NCI-H1105 (cell line): ENCODE results near the gene RMND1.
"Not testable (repeated sequence)": the region's sequence is repeated elsewhere in the genome, so short reads cannot be mapped to it uniquely, and the experiment has no call there.

Experiments
- DNase-seq: peaks from one replicate; lab custom pipeline; 2025; lab: John Stamatoyannopoulos, UW

The RMND1 gene, protein sequence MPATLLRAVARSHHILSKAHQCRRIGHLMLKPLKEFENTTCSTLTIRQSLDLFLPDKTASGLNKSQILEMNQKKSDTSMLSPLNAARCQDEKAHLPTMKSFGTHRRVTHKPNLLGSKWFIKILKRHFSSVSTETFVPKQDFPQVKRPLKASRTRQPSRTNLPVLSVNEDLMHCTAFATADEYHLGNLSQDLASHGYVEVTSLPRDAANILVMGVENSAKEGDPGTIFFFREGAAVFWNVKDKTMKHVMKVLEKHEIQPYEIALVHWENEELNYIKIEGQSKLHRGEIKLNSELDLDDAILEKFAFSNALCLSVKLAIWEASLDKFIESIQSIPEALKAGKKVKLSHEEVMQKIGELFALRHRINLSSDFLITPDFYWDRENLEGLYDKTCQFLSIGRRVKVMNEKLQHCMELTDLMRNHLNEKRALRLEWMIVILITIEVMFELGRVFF

DNA sequence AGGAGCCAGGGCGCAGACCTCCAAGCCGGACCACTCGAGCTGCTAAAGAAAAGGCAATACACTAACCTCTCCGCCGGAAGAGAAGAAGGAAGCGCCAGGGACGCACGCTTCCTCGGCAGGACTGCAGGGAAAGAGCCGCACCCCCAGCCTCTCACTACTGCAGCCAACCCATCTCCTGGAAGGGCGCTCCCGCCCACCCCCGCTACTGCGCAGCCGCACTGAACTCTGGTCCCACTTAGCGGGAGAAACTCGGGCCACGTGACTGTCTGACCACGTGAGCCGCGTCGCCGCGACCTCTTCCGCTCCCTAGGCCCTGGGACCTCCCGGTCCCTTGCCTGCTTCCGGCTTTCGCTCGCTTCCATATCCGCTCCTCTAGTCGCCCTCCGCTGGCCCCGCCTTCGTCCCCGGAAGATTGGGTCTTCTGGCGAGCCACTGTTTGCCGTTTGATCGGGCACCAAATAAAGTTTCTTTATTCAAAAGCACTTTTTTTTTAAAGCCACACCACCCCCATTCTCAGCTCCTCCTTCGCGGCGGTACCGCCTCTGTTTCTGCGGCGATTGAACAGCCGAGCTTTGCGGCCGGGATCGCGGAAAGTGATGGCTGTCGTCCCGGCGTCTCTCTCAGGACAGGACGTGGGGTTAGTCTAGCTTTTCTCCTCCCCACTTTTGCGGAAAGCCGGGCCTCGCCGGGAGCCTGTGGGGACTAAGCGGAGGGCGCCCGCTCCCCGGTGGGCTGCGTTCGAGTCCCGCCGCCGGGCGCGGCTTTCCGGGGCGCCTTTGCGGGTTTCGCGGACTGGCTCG, at the start of gene RMND1:
Gene RMND1 (minus strand): TSS at position 177 of the 800 bp plus-strand sequence. CDS start 6,315 bp downstream, outside the sequence.
- peak; percentile 99 for DNase-seq

DNA sequence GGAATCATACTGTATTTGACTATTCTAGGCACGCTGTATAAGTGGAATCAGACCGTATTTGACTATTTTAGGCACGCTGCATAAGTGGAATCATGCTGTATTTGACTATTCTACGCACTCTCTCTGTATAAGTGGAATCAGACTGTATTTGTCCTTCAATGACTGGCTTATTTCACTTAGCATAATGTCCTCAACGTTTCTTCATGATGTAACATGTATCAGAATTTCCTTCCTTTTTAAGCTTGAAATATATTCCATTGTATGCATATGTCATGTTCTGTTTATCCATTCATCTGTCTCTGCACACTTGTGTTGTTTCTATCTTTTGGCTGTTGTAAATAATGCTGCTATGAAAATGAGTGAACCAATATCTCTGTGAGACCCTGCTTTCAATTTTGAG, 47.6 kb upstream of the RMND1 start:
- no peak for DNase-seq

DNA sequence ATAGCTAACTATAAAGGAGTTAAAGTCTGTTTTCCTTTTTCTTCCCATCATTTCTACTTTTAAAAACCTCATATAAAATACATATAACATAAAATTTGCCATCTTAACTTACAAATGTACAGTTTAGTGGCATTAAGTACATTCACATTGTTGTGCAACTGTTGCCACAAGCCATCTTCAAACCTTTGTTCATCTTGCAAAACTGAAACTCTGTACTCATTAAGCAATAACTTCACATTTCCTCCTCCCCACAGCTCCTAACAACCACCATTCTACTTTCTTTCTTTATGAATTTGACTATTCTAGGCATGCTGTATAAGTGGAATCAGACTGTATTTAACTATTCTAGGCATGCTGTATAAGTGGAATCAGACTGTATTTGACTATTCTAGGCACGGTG, 46.4 kb upstream of the RMND1 start:
- DNase-seq: no peak

DNA sequence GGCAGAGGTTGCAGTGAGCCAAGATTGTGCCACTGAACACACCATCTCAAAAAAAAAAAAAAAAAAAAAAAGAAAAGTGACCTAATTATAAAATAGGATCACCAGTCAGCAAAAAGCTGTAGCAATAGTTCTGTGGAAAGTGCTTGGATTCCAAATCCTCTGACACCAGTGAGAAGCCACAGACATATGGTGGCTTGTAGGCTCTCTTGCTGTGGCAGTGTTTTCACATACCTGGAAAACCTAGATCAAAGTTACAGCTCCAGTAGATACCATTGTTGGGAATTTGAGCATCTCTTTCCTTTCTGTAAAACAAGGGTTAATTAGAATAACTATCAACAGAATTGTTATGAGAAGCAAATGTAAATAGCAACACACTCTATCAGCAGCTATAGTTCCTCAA, 46.0 kb upstream of the RMND1 start:
- DNase-seq: no peak

DNA sequence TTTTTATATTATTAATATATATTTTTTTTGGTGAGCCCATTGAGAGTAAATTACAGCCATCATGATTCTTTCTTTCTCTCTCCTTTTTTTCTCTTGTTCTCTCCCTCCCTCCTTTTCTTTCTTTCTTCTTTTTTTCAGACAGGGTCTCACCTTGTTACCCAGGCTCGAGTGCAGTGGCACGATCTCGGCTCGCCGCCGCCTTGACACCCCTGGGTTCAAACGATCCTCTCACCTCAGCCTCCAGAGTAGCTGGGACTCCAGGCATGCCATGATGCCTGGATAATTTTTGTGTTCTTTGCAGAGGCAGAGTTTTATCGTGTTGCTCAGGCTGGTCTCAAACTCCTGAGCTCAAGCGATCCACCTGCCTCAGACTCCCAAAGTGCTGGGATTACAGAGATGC, 43.5 kb upstream of the RMND1 start:
- no peak for DNase-seq

DNA sequence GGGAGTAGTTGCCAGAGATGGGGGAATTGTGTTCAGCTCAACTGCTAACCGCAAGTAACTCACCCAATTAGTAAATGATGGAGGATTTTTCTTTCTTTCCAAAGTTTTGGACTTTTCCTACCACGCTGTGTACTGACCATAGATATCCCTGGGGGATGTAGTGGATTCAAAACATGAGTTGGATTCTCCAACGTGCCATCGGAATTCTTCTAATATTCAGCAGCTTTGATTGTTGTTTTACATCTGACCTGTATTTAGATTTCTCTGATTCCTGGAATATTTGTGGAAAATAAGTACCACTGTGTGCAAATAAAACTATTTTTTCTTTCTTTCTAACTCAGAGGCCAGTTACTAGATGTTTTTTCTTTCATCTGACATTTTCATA, 43.0 kb upstream of the RMND1 start:
- no peak for DNase-seq

DNA sequence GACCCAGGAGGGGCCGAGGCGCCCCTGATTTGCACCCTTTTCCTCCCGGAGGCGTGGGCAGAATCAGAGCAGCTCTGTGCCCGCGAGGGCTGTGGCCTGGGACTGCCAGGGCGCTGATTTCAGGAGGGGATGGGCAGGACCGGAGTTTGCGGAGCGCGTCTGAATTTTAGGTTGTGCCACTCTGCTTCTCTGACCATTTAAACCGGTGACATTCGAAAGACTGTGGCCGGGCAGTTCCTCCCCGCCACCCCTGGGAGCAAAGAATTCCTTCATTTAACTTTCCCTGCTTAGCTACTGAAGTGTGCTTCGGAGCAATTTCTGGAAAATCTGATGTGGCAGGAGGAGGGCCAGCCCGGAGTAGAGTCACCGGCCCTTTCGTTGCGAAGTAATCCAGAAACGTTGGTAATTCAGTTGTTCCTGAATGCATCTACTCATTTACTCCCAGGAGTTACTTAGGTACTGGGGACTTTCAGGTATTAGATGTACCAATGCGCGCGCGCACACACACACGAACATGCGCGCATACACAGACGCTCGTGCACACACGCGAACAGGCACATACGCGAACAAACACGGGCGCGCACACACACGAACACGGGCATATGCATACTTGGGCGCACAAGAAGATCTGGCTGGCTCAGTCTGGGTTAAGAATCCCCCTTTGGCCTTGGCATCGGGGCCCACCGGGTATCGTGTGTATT, 42.5 kb upstream of the RMND1 start:
- peak; percentile 41 for DNase-seq

DNA sequence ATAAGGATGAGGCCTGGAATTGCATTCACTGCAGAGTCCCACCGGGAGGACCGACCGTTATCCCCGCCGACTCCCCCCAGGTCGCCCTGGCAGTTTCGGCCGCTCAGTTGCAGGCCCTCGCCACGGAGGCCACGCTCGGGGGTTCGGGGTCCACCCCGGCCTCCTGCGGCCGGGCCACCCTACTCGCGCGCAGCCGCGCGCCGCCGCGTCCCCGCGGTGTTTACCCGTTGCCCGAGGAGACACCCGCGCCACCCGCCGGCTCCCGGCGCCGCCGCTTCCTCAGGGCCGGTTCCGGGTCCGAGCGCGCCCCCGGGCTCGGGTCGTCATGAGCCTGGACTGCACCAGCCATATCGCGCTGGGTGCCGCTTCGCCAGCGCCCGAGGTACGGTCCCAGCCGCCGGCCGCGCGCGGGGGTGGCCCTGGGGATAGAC, 41.9 kb upstream of the RMND1 start, which contains the start of gene CCDC170:
Gene CCDC170 (plus strand): TSS at position 214 of the 431 bp plus-strand sequence. CDS start 112 bp downstream, at position 326.
- peak; percentile 4 for DNase-seq

DNA sequence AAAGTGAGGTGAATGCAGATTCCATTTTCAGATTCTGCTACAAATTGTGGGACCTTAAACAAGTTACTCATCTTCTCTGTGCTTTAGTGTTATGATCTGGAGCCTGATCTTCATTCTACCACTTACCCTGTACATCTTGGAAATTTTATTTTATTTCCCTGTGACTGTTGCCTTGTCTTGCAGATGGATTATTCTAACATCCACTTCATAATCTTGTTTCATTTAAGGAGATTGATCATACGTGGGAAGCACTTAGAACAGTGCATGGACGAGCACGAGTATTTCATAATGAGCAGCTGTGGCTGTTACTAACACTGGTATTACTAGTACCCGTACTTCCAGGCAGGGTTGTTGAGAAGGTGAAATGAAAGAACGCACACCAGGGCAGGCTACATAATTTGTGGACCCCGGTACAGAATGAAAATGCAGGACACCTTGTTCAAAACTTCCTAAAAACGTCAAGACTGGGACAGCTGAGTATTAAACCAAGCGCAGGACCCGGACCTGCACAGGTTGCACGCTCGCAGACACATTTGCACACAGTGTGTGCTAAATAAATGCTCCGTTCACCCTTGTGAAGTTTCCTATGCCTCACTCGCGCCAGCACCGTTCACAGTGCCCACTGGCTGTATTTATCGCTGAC, 41.4 kb upstream of the RMND1 start:
- no peak for DNase-seq

DNA sequence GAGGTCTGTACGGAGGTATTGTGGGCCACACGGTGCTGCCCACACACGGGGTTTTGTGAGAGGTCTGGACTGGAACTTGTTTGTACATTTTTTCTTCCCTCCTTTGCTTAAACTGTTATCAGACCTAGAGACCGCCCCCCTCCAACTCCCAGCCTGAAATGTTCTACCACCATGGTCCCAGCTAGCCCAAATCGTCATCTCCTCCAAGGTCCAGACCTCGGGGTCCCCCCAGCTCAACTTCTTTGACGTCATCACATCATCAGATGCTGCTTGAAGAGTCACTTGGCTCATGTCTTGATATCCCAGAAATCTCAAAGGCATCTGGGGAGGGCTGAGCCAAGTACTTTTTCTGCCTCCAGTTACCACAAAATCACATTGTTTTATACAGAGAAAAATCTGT, 39.1 kb upstream of the RMND1 start:
- no peak for DNase-seq

DNA sequence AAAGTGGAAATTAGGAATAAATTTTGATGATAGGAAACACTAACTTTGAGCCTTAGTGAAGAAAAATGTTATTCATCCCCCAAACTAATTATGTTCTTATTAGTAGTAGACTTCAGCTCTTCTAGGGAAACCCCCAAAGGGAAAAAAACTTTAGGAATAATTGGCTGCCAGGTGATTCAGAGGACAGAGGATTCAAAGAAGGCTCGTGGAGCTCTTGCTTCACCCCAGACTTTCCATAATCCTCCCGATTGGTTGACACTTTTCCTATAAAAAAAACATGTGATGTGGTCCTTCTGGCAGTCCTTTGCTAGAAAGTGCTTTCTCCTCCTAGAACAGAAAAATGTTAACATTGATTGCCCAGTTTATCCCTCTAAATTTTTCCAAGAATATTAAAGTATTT, 36.3 kb upstream of the RMND1 start:
- no peak for DNase-seq

DNA sequence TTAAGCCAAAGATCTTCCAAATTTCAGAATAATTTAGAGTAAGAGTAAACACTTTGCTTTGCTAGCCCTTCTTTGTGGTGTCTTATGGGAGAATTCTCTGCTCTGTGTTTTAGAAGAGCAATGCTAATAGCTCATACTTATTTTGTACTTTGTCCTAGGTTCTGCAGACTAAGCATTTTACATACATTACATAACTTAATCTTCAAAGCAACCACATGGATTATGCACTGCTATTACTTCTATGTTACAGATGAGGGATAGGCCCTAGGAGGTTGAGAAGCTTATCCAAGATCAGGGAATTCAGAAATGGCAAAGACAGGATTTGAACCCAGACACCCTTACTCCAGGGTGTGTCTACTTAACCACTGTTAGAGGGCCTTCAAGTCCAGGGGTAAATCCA, 32.1 kb upstream of the RMND1 start:
- no peak for DNase-seq

DNA sequence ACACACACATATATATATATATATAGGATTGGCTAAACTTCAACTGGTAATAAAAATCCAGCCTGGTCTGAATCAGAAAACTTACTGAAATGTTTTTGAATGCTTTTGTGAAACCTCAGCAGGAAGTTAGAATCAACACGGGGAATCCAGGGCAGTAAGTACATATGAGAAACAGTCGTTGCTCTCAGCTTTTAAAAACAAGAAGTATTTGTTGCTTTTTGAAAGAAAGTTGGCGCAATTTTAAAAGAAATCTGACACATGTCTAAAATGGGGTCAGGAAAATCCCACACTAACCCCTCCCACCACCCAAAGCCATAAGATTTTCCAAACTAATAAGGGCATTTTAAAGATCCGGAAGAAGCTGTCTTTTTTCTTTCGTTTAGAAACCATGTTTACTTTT, 30.4 kb upstream of the RMND1 start:
- DNase-seq: no peak

DNA sequence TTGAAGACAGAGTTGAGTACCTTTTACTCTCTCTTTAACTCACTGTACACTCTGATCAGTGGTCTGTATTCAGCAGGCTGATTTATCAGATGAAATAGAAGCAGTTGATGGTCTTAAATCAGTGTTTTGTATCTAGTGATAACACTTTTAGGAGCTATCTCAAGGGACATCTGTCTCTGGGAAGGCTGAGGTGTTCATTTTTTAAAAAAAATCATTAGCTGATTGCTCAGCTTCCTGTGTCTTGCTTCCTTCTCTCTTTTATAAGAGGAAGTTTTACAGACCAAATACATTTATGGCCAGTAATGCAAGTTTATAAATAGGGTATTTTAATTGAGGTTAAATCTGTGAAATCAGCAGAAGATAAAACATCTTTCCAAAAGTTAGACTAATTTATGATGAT, 29.9 kb upstream of the RMND1 start:
- no peak for DNase-seq

DNA sequence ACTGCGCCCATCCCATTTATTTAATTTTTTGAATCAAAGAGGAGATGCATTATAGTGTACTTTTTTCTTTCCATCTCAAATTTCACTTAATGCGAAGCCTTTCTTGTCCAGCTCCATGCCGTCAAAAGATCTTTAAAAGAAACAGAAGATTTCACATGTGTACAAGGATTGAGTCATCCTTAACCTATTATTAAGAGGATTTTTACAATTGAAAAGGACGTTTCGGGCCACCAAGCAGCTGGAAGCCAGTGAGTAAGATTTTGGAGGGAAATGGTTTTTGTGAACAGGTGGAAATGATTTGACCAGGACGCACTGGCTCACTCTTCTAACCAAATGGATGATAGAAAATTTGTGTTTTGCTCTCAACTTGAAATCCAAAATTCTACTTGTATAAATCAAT, 26.7 kb upstream of the RMND1 start:
- DNase-seq: no peak

DNA sequence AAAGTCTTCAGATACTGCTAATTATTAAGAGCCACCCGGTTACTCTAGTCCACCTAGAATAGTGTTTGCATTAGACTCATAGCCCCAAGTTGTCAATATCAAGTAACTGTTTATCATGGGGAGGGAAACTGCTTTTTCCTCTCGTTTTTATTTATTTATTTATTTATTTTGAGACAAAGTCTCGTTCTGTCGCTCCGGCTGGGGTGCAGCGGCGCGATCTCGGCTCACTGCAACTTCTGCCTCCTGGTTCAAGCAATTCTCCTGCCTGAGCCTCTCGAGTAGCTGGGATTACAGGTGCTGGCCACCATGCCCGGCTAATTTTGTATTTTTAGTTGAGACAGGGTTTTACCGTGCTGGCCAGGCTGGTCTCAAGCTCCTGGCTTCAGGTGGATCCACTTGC, 25.8 kb upstream of the RMND1 start:
- no peak for DNase-seq

DNA sequence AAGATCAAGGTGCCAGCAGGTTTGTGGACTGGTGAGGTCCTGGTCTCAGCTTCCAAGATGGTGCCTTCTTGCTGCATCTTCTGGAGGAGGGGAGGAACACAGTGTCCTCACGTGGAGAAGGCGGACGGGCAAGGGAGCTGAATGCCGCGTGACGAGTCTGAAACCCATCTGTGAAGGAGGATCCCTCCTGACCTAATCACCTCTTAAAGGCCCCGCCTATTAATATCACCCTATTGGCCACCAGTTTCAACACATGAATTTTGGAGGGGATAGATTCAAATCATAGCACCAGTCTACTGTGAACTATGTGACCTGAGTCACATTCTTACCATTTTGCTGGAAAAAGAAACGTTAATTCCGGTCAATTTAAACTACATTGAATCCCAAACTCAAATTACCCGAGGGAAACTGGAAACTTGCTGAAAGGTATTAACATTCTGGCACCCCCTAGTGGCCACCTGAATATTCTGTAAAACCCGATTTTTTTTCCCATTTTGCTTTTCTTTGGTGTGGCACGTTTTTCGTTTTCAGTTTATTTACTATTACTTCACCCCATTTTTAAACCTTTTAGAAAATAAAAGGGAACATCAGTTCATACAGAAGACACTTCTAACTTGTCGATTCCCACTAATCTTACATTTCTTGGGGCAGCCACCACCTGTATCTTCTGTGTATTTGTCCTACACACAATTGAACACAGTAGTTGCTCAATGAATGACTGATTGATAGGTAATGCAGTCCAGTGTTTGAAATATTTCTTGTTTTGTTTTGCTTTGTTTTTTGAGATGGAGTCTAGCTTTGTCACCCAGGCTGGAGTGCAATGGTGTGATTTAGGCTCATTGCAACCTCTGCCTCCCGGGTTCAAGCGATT, 24.0 kb upstream of the RMND1 start:
- peak; percentile 52 for DNase-seq

DNA sequence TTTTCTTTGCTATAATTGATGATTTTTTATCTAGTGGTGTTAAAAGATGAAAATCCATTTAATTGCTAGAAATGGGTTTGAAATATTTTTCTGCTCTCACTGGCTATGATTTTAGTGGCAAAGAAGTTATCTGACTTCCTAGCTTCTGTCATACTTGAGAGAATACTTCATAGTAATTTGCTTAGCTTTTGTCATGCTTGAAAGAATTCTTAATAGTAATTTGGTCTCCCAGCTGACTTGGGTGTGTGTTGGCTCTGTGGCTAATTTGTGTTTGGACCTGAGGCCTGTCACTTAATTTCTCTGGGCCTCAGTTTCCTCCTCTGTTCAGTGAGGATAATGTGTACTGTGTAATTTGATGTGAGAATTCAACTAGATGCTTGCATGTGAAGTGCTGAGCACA, 12.8 kb upstream of the RMND1 start:
- no peak for DNase-seq

DNA sequence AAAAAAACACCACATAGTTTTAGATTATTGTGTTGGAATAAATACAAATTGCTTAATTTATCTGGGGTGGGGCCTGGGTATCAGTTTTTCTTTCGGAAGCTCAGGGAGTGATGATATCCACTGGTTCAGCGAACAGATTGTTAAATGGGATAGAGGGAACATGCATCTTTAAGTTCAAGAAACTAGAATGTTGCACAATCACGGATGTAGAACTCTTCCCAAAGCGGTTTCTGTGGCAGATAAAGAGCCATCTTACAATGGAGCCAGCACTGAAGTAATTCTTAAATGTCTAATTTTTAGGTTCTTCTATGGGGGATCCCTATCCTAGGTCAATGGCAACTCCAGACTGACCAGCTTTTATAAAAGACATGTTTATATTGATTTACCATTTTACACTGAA, 9.7 kb upstream of the RMND1 start:
- no peak for DNase-seq

DNA sequence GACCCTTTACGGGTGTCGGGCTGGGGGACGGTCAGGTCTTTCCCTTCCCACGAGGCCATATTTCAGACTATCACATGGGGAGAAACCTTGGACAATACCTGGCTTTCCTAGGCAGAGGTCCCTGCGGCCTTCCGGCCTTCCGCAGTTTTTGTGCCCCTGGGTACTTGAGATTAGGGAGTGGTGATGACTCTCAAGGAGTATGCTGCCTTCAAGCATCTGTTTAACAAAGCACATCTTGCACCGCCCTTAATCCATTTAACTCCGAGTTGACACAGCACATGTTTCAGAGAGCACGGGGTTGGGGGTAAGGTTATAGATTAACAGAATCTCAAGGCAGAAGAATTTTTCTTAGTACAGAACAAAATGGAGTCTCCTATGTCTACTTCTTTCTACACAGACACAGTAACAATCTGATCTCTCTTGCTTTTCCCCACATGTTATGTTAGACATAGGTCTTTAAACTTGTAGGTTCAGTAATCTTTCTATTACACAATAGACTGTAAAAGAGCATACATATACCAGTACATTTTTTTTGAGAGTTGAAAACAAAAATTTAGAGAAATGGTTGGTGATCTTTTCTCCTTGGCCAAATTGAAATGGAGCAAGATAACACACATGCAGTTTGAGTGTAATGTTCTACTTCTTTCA, 3.9 kb upstream of the RMND1 start:
- DNase-seq: not testable (repeated sequence)
